GM12878 (cell line): Measurements from ENCODE around the gene SIGLEC12. TPM values are rescaled to one million over a fixed set of nuclear protein-coding genes. Genes with fewer than 3 reads are reported as not detected.

Experiments
- BACH1 ChIP-seq: fragments of 450-650 bp; IDR thresholded peaks from 2 replicates; pipeline ENCODE4 v1.6.1; 2017; ENCODE audit warnings: mild to moderate bottlenecking, borderline replicate concordance
- BHLHE40 ChIP-seq, 2 experiments: fragments of 450-650 bp in 1 of 2; IDR thresholded peaks; 2 replicates each; pipeline ENCODE4 v1.6.1; 2011 to 2017; ENCODE audit warnings: low read depth in 2 of 2, borderline replicate concordance in 1 of 2, improper control_type of control experiment in 1 of 2, low read length in 1 of 2, mild to moderate bottlenecking in 1 of 2
- CHD1 ChIP-seq: IDR thresholded peaks from 2 replicates; pipeline ENCODE4 v1.6.1; 2012; ENCODE audit warnings: low read depth, low read length, improper control_type of control experiment
- GATAD2B ChIP-seq: fragments of 450-650 bp; conservative IDR thresholded peaks from 2 replicates; pipeline ENCODE4 v1.6.1; 2017; ENCODE audit warnings: low read depth, mild to moderate bottlenecking, moderate library complexity
- HCFC1 ChIP-seq: fragments of 150-350 bp; IDR thresholded peaks from 2 replicates; pipeline ENCODE4 v1.6.1; 2014; ENCODE audit warnings: low read length
- IRF4 ChIP-seq: IDR thresholded peaks from 2 replicates; pipeline ENCODE4 v1.6.1; 2011; ENCODE audit warnings: low read depth, low read length
- LARP7 ChIP-seq: fragments of 450-650 bp; IDR thresholded peaks from 2 replicates; pipeline ENCODE4 v1.6.1; 2017; ENCODE audit warnings: mild to moderate bottlenecking
- MTA2 ChIP-seq: fragments of 450-650 bp; IDR thresholded peaks from 2 replicates; pipeline ENCODE4 v1.6.1; 2016; ENCODE audit warnings: low read depth, mild to moderate bottlenecking, moderate library complexity
- NFYA ChIP-seq: IDR thresholded peaks from 2 replicates; pipeline ENCODE4 v1.6.1; 2011; ENCODE audit warnings: low read depth, mild to moderate bottlenecking, low read length, improper control_type of control experiment, borderline replicate concordance
- PAX8 ChIP-seq: fragments of 450-650 bp; IDR thresholded peaks from 2 replicates; pipeline ENCODE4 v1.6.1; 2017; ENCODE audit warnings: mild to moderate bottlenecking, moderate library complexity
- POLR2A ChIP-seq: IDR thresholded peaks from 2 replicates; pipeline ENCODE4 v1.6.1; 2011; ENCODE audit warnings: low read depth, mild to moderate bottlenecking, low read length
- SIX5 ChIP-seq: IDR thresholded peaks from 2 replicates; pipeline ENCODE4 v1.6.1; 2011; ENCODE audit warnings: mild to moderate bottlenecking, low read depth, low read length, moderate library complexity; ENCODE audit not compliant: severe bottlenecking
- TCF7 ChIP-seq: IDR thresholded peaks from 2 replicates; pipeline ENCODE4 v1.6.1; 2014; ENCODE audit warnings: antibody characterized with exemption, borderline replicate concordance
- YBX1 ChIP-seq: fragments of 450-650 bp; IDR thresholded peaks from 2 replicates; pipeline ENCODE4 v1.6.1; 2016; ENCODE audit warnings: antibody characterized with exemption
- ZBED1 ChIP-seq: IDR thresholded peaks from 2 replicates; pipeline ENCODE4 v1.6.1; 2016; ENCODE audit warnings: borderline replicate concordance
- ZNF217 ChIP-seq: fragments of 450-650 bp; IDR thresholded peaks from 2 replicates; pipeline ENCODE4 v1.6.1; 2017; ENCODE audit warnings: antibody characterized with exemption, mild to moderate bottlenecking
- ZSCAN29 ChIP-seq: fragments of 450-650 bp; IDR thresholded peaks from 2 replicates; pipeline ENCODE4 v1.6.1; 2017; ENCODE audit warnings: mild to moderate bottlenecking, moderate library complexity
- polyA plus RNA-seq, 11 experiments: library from polyadenylated mRNA; depleted of rRNA in 4 of 11; unstranded in 6 of 11; stranded (reverse) in 5 of 11; fragments of >200 nt; fragmentation: Nextera tagmentation in 4 of 11; fragmentation: Illumina TruSeq in 1 of 11; extraction: Ambion mirVana in 4 of 11; extraction: Trizol in 1 of 11; gene quantifications; 1 replicate in 1 of 11; 2 replicates in 10 of 11; pipeline versions ENCODE4 v1.2.1 to v1.2.3, GENCODE V29; 2011 to 2016; ENCODE audit warnings: inconsistent platforms in 2 of 11, missing spikeins in 2 of 11, low read depth in 1 of 11
- total RNA-seq, 4 experiments: library from RNA; depleted of rRNA in 3 of 4; stranded (reverse); fragments of >200 nt in 3 of 4; fragmentation: Illumina TruSeq in 1 of 4; extraction: Trizol in 1 of 4; gene quantifications; 2 replicates each; pipeline versions ENCODE4 v1.2.1 to v1.2.3, GENCODE V29; 2013 to 2021
- TF ChIP-seq, protein P1 (sequence below): fragments of 450-650 bp; IDR thresholded peaks from 2 replicates; pipeline ENCODE4 v1.6.1; 2017; ENCODE audit warnings: mild to moderate bottlenecking, moderate library complexity

Gene SIGLEC12
- total and polyA plus RNA-seq, 10 of the 15 experiments (the other 5 are each of a cell fraction or from before 2014, with no cell fraction given): 0.03 to 0.18 (median 0.06) TPM; not detected in 5

DNA sequence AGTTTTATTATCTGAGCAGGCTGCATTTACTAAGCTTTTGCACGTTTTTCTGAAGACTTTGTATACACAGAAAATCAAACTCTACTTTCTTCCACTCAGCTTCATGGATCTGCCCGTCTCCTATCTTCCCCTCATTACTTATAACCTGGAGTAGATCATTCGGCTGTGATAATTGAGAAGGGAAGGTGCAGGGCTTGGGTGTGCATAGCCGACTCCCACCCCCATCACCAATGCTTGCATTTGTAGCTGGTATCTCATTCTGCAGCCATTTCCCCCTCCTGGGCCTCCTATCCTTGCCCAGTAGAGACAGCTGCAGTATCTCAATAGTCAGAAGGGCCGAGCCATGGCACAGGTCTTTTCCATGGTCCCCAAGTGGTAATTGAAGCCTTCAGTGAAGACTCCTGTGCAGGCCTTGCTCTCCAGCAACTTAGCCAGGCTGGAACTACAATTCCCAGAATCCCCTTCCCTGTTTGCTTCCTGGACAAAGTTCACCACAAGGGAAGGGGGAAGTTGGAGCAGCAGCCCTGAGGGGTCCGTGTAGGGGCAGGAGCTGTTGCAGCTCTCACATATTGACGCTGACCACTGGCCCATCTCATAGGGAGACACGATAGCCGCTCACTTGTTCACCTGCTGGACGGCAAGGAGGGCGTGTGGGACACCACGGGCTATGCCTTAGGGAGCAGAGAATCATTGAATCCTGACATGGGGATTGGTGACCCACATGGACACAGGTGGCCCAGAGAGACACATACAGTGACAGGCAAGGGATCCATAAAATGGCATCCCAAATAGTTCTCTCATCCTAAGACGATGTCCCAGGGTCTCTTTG lies 41.2 kb downstream of the SIGLEC12 start (continued):
- TF ChIP-seq GATAD2B (no peak), HCFC1 (peak; percentile 74), PAX8 (no peak), YBX1 (no peak), MTA2 (peak; percentile 56), BACH1 (no peak), ZBED1 (no peak), TCF7 (no peak), BHLHE40 (IDR thresholded peaks at IDR 0.05; ENCODE audit: borderline replicate concordance in 1 of 2, low read depth in 2 of 2, low read length in 1 of 2) (no peak), SIX5 (peak; percentile 74), CHD1 (no peak), LARP7 (no peak), IRF4 (no peak), NFYA (no peak), ZNF217 (no peak), POLR2A (no peak), ZSCAN29 (no peak)
- TF ChIP-seq, protein P1, sequence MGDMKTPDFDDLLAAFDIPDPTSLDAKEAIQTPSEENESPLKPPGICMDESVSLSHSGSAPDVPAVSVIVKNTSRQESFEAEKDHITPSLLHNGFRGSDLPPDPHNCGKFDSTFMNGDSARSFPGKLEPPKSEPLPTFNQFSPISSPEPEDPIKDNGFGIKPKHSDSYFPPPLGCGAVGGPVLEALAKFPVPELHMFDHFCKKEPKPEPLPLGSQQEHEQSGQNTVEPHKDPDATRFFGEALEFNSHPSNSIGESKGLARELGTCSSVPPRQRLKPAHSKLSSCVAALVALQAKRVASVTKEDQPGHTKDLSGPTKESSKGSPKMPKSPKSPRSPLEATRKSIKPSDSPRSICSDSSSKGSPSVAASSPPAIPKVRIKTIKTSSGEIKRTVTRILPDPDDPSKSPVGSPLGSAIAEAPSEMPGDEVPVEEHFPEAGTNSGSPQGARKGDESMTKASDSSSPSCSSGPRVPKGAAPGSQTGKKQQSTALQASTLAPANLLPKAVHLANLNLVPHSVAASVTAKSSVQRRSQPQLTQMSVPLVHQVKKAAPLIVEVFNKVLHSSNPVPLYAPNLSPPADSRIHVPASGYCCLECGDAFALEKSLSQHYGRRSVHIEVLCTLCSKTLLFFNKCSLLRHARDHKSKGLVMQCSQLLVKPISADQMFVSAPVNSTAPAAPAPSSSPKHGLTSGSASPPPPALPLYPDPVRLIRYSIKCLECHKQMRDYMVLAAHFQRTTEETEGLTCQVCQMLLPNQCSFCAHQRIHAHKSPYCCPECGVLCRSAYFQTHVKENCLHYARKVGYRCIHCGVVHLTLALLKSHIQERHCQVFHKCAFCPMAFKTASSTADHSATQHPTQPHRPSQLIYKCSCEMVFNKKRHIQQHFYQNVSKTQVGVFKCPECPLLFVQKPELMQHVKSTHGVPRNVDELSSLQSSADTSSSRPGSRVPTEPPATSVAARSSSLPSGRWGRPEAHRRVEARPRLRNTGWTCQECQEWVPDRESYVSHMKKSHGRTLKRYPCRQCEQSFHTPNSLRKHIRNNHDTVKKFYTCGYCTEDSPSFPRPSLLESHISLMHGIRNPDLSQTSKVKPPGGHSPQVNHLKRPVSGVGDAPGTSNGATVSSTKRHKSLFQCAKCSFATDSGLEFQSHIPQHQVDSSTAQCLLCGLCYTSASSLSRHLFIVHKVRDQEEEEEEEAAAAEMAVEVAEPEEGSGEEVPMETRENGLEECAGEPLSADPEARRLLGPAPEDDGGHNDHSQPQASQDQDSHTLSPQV: no peak
- TF ChIP-seq, all 136 proteins: peak for 10
